Fibroblast of lung (primary cell): ENCODE measurements around the gene SPECC1L. TPM values are rescaled to one million over a fixed set of nuclear protein-coding genes. Genes with fewer than 3 reads are reported as not detected.

ENCODE experiments used
- DNase-seq, 2 donors: peaks; one replicate each; pipeline versions ENCODE4 v3.0.0 to v3.0.0-alpha.2; 2010; ENCODE audit warnings: low read depth in 2 of 2
- H2AFZ ChIP-seq: 2 replicates; pipeline ENCODE4 v1.5.1; 2012; ENCODE audit warnings: low read length, control low read depth, inconsistent platforms
- H3K27ac ChIP-seq: 2 replicates; pipeline ENCODE4 v1.5.1; 2011; ENCODE audit warnings: low read length, control low read depth; ENCODE audit not compliant: insufficient read depth
- H3K27me3 ChIP-seq: 2 replicates; pipeline ENCODE4 v1.5.1; 2011; ENCODE audit warnings: mild to moderate bottlenecking, low read length; ENCODE audit not compliant: control insufficient read depth, insufficient read depth
- H3K36me3 ChIP-seq: 2 replicates; pipeline ENCODE4 v1.5.1; 2011; ENCODE audit warnings: low read length; ENCODE audit not compliant: control insufficient read depth, insufficient read depth
- H3K4me1 ChIP-seq: 2 replicates; pipeline ENCODE4 v1.5.1; 2011; ENCODE audit warnings: low read length; ENCODE audit not compliant: control insufficient read depth, insufficient read depth; ENCODE audit errors: extremely low read depth
- H3K4me2 ChIP-seq: 2 replicates; pipeline ENCODE4 v1.5.1; 2011; ENCODE audit warnings: low read length, control low read depth; ENCODE audit not compliant: insufficient read depth; ENCODE audit errors: extremely low read depth
- H3K4me3 ChIP-seq, 4 experiments: fragments of 200-600 bp in 1 of 4; sonication (generic) in 1 of 4; replicated peaks in 1 of 4; 2 replicates each; pipeline ENCODE4 v1.5.1; 2011 to 2016; ENCODE audit warnings: low read length in 4 of 4, low read depth in 3 of 4, mild to moderate bottlenecking in 3 of 4, control low read depth in 2 of 4, inconsistent platforms in 1 of 4, mixed read lengths in 1 of 4; ENCODE audit not compliant: insufficient read depth in 1 of 4; ENCODE audit errors: control extremely low read depth in 1 of 4
- H3K79me2 ChIP-seq: 2 replicates; pipeline ENCODE4 v1.5.1; 2012; ENCODE audit warnings: mild to moderate bottlenecking, low read length, inconsistent platforms; ENCODE audit not compliant: control insufficient read depth, insufficient read depth
- H3K9ac ChIP-seq: 2 replicates; pipeline ENCODE4 v1.5.1; 2011; ENCODE audit warnings: mild to moderate bottlenecking, low read length, control low read depth; ENCODE audit not compliant: insufficient read depth
- H3K9me3 ChIP-seq: 2 replicates; pipeline ENCODE4 v1.5.1; 2012; ENCODE audit warnings: low read depth, low read length; ENCODE audit not compliant: control insufficient read depth, insufficient read depth
- H4K20me1 ChIP-seq: 2 replicates; pipeline ENCODE4 v1.5.1; 2011; ENCODE audit warnings: low read length; ENCODE audit not compliant: control insufficient read depth, insufficient read depth; ENCODE audit errors: extremely low read depth
- EZH2 ChIP-seq: IDR thresholded peaks from 2 replicates; pipeline ENCODE4 v1.5.1; 2012; ENCODE audit warnings: low read length, control low read depth, mild to moderate bottlenecking; ENCODE audit errors: missing control alignments
- polyA plus RNA-seq, 2 donors: library from polyadenylated mRNA; depleted of rRNA in 1 of 2; stranded (reverse) in 1 of 2; unstranded in 1 of 2; fragments of >200 nt; gene quantifications; 2 replicates each; pipeline ENCODE4 v1.2.1, GENCODE V29; 2011 to 2012; ENCODE audit warnings: missing spikeins in 1 of 2
- total RNA-seq: library from RNA; depleted of rRNA; stranded (reverse); fragments of >200 nt; gene quantifications from 2 replicates; pipeline ENCODE4 v1.2.1, GENCODE V29; 2014
- TF ChIP-seq, protein P1 (sequence below), 2 donors: IDR thresholded peaks in 1 of 2; conservative IDR thresholded peaks in 1 of 2; 1 replicate in 1 of 2; 2 replicates in 1 of 2; pipeline ENCODE4 v1.5.1; 2011 to 2012; ENCODE audit warnings: low read length in 2 of 2, control low read depth in 1 of 2, inconsistent platforms in 1 of 2, low read depth in 1 of 2, mild to moderate bottlenecking in 1 of 2

Gene SPECC1L
- total and polyA plus RNA-seq, 2 donors (not counting 1 experiment from before 2014, with no cell fraction given): 40.3 to 46.2 TPM

- no peak for TF ChIP-seq EZH2
- TF ChIP-seq, protein P1, sequence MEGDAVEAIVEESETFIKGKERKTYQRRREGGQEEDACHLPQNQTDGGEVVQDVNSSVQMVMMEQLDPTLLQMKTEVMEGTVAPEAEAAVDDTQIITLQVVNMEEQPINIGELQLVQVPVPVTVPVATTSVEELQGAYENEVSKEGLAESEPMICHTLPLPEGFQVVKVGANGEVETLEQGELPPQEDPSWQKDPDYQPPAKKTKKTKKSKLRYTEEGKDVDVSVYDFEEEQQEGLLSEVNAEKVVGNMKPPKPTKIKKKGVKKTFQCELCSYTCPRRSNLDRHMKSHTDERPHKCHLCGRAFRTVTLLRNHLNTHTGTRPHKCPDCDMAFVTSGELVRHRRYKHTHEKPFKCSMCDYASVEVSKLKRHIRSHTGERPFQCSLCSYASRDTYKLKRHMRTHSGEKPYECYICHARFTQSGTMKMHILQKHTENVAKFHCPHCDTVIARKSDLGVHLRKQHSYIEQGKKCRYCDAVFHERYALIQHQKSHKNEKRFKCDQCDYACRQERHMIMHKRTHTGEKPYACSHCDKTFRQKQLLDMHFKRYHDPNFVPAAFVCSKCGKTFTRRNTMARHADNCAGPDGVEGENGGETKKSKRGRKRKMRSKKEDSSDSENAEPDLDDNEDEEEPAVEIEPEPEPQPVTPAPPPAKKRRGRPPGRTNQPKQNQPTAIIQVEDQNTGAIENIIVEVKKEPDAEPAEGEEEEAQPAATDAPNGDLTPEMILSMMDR (conservative IDR thresholded peaks at IDR 0.05 in 1 of 2, IDR thresholded peaks at IDR 0.05 in 1 of 2; ENCODE audit: low read depth in 1 of 2, low read length in 2 of 2): no peak
- no peaks in the 10 kb centered on the region for H3K79me2 ChIP-seq
- H3K36me3 ChIP-seq: no peaks in the 10 kb centered on the region
- no peak overlapping the region for H3K4me3 ChIP-seq
- H3K9ac ChIP-seq: no peak overlapping the region
- H3K4me1 ChIP-seq: peaks cover 6% of the 10 kb centered on the region
- H3K27ac ChIP-seq: no peak overlapping the region
- H3K9me3 ChIP-seq: no peaks in the 10 kb centered on the region
- H4K20me1 ChIP-seq: no peaks in the 10 kb centered on the region
- H2AFZ ChIP-seq: no peak overlapping the region
- DNase-seq: no peak
- no peaks in the 10 kb centered on the region for H3K27me3 ChIP-seq
- H3K4me2 ChIP-seq: no peak overlapping the region
Observed at GRCh38 chr22:24440270-24440717, 169.7 kb downstream of the SPECC1L start.

DNA sequence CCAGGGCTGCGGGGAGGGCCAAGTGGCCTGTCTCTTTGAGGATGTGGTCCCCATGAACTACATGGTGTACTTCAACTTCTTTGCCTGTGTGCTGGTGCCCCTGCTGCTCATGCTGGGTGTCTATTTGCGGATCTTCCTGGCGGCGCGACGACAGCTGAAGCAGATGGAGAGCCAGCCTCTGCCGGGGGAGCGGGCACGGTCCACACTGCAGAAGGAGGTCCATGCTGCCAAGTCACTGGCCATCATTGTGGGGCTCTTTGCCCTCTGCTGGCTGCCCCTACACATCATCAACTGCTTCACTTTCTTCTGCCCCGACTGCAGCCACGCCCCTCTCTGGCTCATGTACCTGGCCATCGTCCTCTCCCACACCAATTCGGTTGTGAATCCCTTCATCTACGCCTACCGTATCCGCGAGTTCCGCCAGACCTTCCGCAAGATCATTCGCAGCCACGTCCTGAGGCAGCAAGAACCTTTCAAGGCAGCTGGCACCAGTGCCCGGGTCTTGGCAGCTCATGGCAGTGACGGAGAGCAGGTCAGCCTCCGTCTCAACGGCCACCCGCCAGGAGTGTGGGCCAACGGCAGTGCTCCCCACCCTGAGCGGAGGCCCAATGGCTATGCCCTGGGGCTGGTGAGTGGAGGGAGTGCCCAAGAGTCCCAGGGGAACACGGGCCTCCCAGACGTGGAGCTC is 170.2 kb downstream of the SPECC1L start:
- H3K9me3 ChIP-seq: no peaks in the 10 kb centered on the region
- no peak overlapping the region for H2AFZ ChIP-seq
- H3K4me1 ChIP-seq: peaks cover 6% of the 10 kb centered on the region
- no peak overlapping the region for H3K9ac ChIP-seq
- no peak for DNase-seq
- no peak overlapping the region for H3K4me2 ChIP-seq
- no peaks in the 10 kb centered on the region for H4K20me1 ChIP-seq
- H3K27me3 ChIP-seq: no peaks in the 10 kb centered on the region
- no peak overlapping the region for H3K27ac ChIP-seq
- H3K36me3 ChIP-seq: no peaks in the 10 kb centered on the region
- TF ChIP-seq EZH2: no peak
- TF ChIP-seq, protein P1 (conservative IDR thresholded peaks at IDR 0.05 in 1 of 2, IDR thresholded peaks at IDR 0.05 in 1 of 2; ENCODE audit: low read depth in 1 of 2, low read length in 2 of 2): no peak
- no peaks in the 10 kb centered on the region for H3K79me2 ChIP-seq
- no peak overlapping the region for H3K4me3 ChIP-seq

GRCh38 chr22:24441406-24442351 is 171.0 kb downstream of the SPECC1L start:
- TF ChIP-seq, protein P1 (conservative IDR thresholded peaks at IDR 0.05 in 1 of 2, IDR thresholded peaks at IDR 0.05 in 1 of 2; ENCODE audit: low read depth in 1 of 2, low read length in 2 of 2): no peak
- no peak for TF ChIP-seq EZH2
- Histone ChIP-seq H3K4me1 (peaks cover 3% of the 10 kb centered on the region), H2AFZ (no peak overlapping the region), H3K27me3 (peaks cover 3% of the 10 kb centered on the region), H3K9ac (no peak overlapping the region), H4K20me1 (no peaks in the 10 kb centered on the region), H3K79me2 (no peaks in the 10 kb centered on the region), H3K4me3 (no peak overlapping the region), H3K9me3 (no peaks in the 10 kb centered on the region), H3K4me2 (no peak overlapping the region), H3K27ac (no peak overlapping the region), H3K36me3 (no peaks in the 10 kb centered on the region)
- DNase-seq: no peak
